Measurements from ENCODE around the gene NEUROD2.

The NEUROD2 gene

DNA sequence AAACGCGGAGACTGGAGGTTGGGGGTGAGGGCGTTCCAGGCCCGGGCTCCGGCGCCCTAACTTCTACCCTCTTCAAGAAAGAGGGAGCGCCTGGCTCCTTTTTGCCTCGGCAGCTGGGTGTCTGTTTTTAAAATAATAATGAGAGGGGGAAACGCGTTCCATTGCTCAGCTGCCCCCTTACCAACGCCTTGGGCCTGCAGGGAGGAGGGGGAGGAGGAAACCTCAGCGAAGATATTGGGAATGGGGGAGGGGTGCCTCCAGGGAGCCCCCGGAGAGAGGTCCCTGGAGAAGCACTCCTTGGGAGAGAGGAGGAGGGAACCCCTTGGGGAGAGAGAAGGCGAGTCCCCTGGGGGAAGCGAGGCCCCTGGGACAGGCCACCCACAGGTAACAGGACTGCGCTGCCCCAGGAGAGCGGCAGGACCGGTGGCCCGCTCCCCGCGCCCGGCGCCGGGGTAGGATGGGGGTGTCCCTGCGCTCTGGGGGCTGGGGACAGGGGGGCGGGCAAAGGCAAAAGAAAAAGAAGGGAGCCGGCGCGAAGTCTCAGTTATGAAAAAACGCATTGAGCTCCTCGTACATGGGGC is 2.7 kb downstream of the NEUROD2 start:
- Histone ChIP-seq H3K14ac (ENCODE audit: low read length in 2 of 2) (no peak overlapping the region), H2BK12ac (ENCODE audit: low read length in 2 of 2) (no peak overlapping the region), H4K91ac (ENCODE audit: low read length) (no peak overlapping the region), H3K18ac (ENCODE audit: low read depth in 1 of 2, low read length in 2 of 2) (no peak overlapping the region), H3K4me3 (ENCODE audit: insufficient read depth in 1 of 2, low read depth in 1 of 2, low read length in 2 of 2) (no peak overlapping the region), H3K27me3 (ENCODE audit: control insufficient read depth in 1 of 2, insufficient read depth in 1 of 2, low read length in 2 of 2) (peaks cover 92 to 97% of the 10 kb centered on the region in 2 experiments), H2BK120ac (ENCODE audit: low read depth, low read length) (no peak overlapping the region), H3K9ac (ENCODE audit: low read length) (no peak overlapping the region), H3K36me3 (ENCODE audit: control insufficient read depth in 1 of 2, insufficient read depth in 2 of 2, low read depth in 1 of 2, low read length in 2 of 2) (no peaks in the 10 kb centered on the region), H2AK5ac (ENCODE audit: low read length, severe bottlenecking) (no peak overlapping the region), H3K4me1 (ENCODE audit: control insufficient read depth, insufficient read depth, low read depth, low read length) (peaks cover 21% of the 10 kb centered on the region), H2BK5ac (ENCODE audit: low read depth, low read length, poor library complexity, severe bottlenecking) (no peak overlapping the region), H3K9me3 (ENCODE audit: control insufficient read depth, low read length) (no peaks in the 10 kb centered on the region), H3K4me2 (ENCODE audit: low read length, poor library complexity, severe bottlenecking) (no peak overlapping the region), H3K4ac (ENCODE audit: low read depth in 1 of 2, low read length in 2 of 2) (no peak overlapping the region), H2BK15ac (ENCODE audit: low read depth, poor library complexity, severe bottlenecking) (no peak overlapping the region), H4K8ac (ENCODE audit: low read length) (no peak overlapping the region), H3K79me1 (replicated peaks; ENCODE audit: low read length, poor library complexity, severe bottlenecking) (no peaks in the 10 kb centered on the region), H2AFZ (ENCODE audit: low read depth, low read length) (no peak overlapping the region), H3K27ac (ENCODE audit: low read length, poor library complexity, severe bottlenecking) (no peak overlapping the region), H3K23ac (ENCODE audit: low read length in 2 of 2) (no peak overlapping the region)
- no peak for DNase-seq
- WGBS: 2% methylated on average over 31 of the region's 31 CpGs

DNA sequence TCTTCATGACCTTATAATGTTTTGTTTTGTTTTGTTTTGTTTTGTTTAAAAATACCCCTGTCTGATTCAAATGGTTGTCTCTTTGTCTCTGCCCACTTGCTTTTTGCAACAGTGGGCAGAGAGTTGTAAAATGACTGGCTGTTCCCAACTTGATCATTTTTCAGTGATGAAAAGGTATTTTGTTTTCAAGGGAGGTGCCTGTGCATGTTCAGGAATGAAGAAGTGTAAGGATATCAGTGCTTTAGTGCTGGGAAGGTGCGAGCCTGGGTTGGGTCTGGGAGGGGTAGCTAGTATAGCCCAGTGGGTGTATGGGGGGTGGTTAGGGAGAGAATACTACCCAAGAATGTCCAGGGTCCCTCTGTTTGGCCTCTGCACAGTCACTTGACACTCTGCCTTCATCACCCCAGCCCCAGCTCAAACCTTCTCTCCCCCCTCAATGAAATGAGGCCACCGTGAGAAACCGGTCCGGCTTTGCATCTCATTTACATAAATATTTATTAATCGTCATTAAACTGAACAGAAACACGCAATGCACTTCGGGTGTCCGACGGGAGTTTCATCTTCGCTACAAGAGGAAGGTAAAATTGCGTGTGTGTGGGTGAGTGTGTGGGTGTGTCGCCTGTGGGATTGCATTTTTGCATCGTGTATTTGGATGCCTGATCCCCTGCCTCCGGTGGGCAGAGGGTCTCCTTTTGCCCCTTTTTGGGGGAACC is 4.3 kb downstream of the NEUROD2 start:
- Histone ChIP-seq H3K27ac (ENCODE audit: low read length, poor library complexity, severe bottlenecking) (no peak overlapping the region), H3K36me3 (ENCODE audit: control insufficient read depth in 1 of 2, insufficient read depth in 2 of 2, low read depth in 1 of 2, low read length in 2 of 2) (no peaks in the 10 kb centered on the region), H3K27me3 (ENCODE audit: control insufficient read depth in 1 of 2, insufficient read depth in 1 of 2, low read length in 2 of 2) (peaks cover 92 to 97% of the 10 kb centered on the region in 2 experiments), H3K9ac (ENCODE audit: low read length) (no peak overlapping the region), H3K4ac (ENCODE audit: low read depth in 1 of 2, low read length in 2 of 2) (no peak overlapping the region), H4K91ac (ENCODE audit: low read length) (no peak overlapping the region), H3K4me2 (ENCODE audit: low read length, poor library complexity, severe bottlenecking) (no peak overlapping the region), H2BK120ac (ENCODE audit: low read depth, low read length) (no peak overlapping the region), H3K18ac (ENCODE audit: low read depth in 1 of 2, low read length in 2 of 2) (no peak overlapping the region), H2AFZ (ENCODE audit: low read depth, low read length) (no peak overlapping the region), H2BK5ac (ENCODE audit: low read depth, low read length, poor library complexity, severe bottlenecking) (no peak overlapping the region), H4K8ac (ENCODE audit: low read length) (no peak overlapping the region), H2BK15ac (ENCODE audit: low read depth, poor library complexity, severe bottlenecking) (no peak overlapping the region), H3K4me1 (ENCODE audit: control insufficient read depth, insufficient read depth, low read depth, low read length) (peaks cover 24% of the 10 kb centered on the region), H3K4me3 (ENCODE audit: insufficient read depth in 1 of 2, low read depth in 1 of 2, low read length in 2 of 2) (no peak overlapping the region), H3K79me1 (replicated peaks; ENCODE audit: low read length, poor library complexity, severe bottlenecking) (no peaks in the 10 kb centered on the region), H2AK5ac (ENCODE audit: low read length, severe bottlenecking) (no peak overlapping the region), H3K23ac (ENCODE audit: low read length in 2 of 2) (no peak overlapping the region), H3K9me3 (ENCODE audit: control insufficient read depth, low read length) (no peaks in the 10 kb centered on the region), H2BK12ac (ENCODE audit: low read length in 2 of 2) (no peak overlapping the region), H3K14ac (ENCODE audit: low read length in 2 of 2) (no peak overlapping the region)
- WGBS: 9% methylated on average over 9 of the region's 14 CpGs
- no peak for DNase-seq

DNA sequence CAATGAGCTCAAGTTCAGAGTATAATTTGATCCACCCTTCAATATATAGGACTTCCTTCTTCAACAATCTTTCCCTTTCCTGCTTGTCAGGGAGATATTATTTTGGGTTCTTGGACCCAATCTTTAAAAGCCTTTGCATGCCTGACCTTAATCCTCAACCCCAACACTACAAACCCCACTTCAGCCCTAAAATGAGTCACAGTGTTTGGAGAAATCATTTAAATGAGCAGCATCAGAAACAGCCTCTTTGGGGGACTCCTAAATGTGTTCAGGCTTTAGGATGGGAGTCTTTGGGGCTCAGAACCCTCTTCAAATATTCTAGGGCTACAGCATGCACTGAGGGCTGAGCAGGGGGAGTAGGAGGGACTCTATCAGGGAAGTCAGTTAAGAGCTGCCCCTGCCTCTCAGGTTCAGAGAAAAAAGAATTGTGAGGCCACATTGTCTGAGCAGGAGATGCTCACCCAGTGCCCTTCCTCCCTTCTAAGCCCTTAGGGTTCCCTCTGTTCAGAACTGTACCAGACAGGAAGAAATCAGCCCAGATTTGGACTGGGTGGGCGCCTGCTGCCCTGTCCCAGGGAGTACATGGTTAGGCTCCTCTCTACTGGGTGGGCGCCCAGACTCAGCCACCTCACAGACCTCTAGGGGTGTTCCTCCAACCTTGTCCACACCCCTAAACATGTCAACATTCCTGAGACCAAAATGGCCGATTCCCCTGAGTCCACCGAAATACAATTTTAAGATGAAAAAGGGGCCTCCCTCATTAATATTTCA is 5.0 kb downstream of the NEUROD2 start:
- WGBS: 22% methylated on average over 4 of the region's 4 CpGs
- H4K8ac ChIP-seq (ENCODE audit: low read length): no peak overlapping the region

More for the DNA sequence above, 5.0 kb downstream of the NEUROD2 start:
- H4K91ac ChIP-seq (ENCODE audit: low read length): no peak overlapping the region
- no peak overlapping the region for H2AK5ac ChIP-seq (ENCODE audit: low read length, severe bottlenecking)
- H3K79me1 ChIP-seq (replicated peaks; ENCODE audit: low read length, poor library complexity, severe bottlenecking): no peaks in the 10 kb centered on the region
- no peak overlapping the region for H2BK12ac ChIP-seq (ENCODE audit: low read length in 2 of 2)
- H3K27ac ChIP-seq (ENCODE audit: low read length, poor library complexity, severe bottlenecking): no peak overlapping the region
- H2BK120ac ChIP-seq (ENCODE audit: low read depth, low read length): no peak overlapping the region
- H3K4ac ChIP-seq (ENCODE audit: low read depth in 1 of 2, low read length in 2 of 2): no peak overlapping the region
- peaks cover 24% of the 10 kb centered on the region for H3K4me1 ChIP-seq (ENCODE audit: control insufficient read depth, insufficient read depth, low read depth, low read length)
- no peak overlapping the region for H2BK5ac ChIP-seq (ENCODE audit: low read depth, low read length, poor library complexity, severe bottlenecking)
- no peak overlapping the region for H3K18ac ChIP-seq (ENCODE audit: low read depth in 1 of 2, low read length in 2 of 2)
- no peak overlapping the region for H3K4me3 ChIP-seq (ENCODE audit: insufficient read depth in 1 of 2, low read depth in 1 of 2, low read length in 2 of 2)
- DNase-seq: no peak
- no peak overlapping the region for H3K9ac ChIP-seq (ENCODE audit: low read length)
- H3K23ac ChIP-seq (ENCODE audit: low read length in 2 of 2): no peak overlapping the region
- H3K14ac ChIP-seq (ENCODE audit: low read length in 2 of 2): no peak overlapping the region
- H3K36me3 ChIP-seq (ENCODE audit: control insufficient read depth in 1 of 2, insufficient read depth in 2 of 2, low read depth in 1 of 2, low read length in 2 of 2): no peaks in the 10 kb centered on the region
- no peaks in the 10 kb centered on the region for H3K9me3 ChIP-seq (ENCODE audit: control insufficient read depth, low read length)
- no peak overlapping the region for H3K4me2 ChIP-seq (ENCODE audit: low read length, poor library complexity, severe bottlenecking)
- peaks cover 92 to 97% of the 10 kb centered on the region in 2 experiments for H3K27me3 ChIP-seq (ENCODE audit: control insufficient read depth in 1 of 2, insufficient read depth in 1 of 2, low read length in 2 of 2)
- no peak overlapping the region for H2BK15ac ChIP-seq (ENCODE audit: low read depth, poor library complexity, severe bottlenecking)
- H2AFZ ChIP-seq (ENCODE audit: low read depth, low read length): no peak overlapping the region

All from mesenchymal stem cell (in vitro differentiated cells and primary cell).